ENCODE results near the gene KYNU.
"Not testable (repeated sequence)": the region's sequence is repeated elsewhere in the genome, so short reads cannot be mapped to it uniquely, and the experiment has no call there.

KYNU gene

DNA sequence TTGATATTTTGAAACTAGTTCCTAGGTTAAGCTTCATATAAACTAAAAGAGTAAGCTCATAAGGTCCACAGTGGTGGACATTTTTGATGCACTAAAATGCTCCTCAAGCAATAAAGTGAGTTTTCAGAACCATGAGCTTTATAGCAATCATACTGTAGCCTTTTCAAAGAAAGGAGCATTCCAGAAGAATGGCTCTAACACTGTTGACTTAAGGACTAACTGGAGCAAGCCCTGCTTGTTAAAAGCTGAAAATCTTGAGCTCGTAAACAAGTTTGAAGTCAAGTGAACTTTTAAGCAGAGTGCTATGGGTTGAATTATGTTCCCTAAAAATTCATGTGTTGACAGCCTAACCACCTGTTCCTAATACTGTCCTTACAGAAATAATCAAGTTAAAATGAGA lies 38.0 kb downstream of the KYNU start:
- DNase-seq (ENCODE audit: low read depth in 2 of 2): no peak

DNA sequence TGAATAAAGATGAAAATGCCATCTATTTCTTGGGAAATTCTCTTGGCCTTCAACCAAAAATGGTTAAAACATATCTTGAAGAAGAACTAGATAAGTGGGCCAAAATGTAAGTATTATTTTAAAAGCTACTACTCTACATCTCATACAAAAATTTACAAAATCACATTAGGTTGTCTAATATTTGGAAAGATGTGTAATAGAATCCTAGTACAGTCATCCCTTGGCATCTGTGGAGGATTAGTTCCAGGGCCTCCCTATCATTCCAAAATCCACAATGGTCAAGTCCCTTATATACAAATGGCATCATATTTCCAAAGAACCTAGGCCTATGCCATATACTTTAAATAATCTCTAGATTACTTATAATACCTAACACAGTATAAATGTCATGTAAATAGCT lies 41.2 kb downstream of the KYNU start:
- no peak for DNase-seq (ENCODE audit: low read depth in 2 of 2)

DNA sequence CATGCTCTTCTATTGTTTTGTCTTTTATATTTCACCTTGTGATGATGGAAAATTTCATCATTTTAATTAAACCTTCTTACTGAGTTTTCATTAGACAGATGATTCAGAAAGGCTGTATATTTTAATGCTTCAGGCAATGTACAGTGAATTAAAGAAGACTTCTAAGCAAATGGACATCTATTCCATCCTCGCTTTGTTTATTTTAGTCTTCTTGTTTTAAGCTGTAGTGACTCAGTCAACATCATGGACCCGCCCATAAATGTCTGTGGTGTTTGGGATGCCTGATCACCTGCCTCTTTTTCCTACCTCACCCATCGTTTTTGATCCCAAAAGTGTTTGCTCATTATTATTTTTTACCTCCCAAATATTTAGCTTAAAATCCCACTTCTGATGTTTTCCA lies 43.1 kb downstream of the KYNU start:
- DNase-seq (ENCODE audit: low read depth in 2 of 2): no peak

DNA sequence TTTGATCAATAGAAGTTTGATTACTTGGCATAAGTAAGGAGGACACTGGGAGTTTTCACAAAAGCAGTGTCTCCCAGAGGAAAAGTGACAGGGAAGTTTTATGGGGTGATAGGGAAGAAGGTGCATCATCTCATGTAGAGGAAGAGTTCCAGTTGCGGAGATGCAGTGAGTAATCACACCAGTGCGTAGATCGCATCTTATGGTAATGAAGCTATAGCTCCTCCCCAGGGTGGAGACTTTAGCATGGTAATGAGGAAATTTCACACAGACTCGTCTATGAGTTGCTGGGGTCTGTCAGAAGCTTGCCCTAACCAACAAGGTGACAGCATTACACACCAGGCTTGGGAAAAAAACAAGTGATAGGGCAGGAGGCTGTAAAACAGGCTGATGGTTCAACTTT lies 49.0 kb downstream of the KYNU start:
- DNase-seq (ENCODE audit: low read depth in 2 of 2): no peak

DNA sequence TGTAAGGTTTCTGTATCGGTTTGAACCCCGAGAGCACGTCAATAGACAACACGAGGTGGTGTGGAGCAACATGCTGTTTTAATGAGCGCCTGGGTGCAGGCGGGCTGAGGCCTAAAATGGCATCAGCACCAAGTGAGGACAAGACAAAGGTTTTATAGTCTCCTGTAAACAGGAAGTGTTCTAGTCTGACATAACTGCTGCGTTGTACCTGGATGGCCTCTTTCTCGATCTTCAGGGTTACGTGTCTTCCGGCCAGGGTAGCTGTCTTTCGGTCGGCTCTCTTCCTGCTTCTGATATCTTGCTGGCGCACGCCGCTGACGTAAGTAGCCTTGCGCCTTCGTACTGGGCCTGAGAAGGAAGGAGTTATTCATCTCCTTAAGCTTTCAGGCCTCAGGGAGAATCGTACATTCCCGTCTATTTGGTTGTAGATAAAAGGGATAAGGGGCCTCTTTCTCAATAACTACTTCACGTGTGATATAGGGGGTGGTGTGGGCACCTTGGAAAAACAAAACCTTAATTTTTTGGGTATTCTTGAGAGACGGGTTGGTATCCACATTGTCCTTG lies 53.5 kb downstream of the KYNU start:
- no peak for DNase-seq (ENCODE audit: low read depth in 2 of 2)

DNA sequence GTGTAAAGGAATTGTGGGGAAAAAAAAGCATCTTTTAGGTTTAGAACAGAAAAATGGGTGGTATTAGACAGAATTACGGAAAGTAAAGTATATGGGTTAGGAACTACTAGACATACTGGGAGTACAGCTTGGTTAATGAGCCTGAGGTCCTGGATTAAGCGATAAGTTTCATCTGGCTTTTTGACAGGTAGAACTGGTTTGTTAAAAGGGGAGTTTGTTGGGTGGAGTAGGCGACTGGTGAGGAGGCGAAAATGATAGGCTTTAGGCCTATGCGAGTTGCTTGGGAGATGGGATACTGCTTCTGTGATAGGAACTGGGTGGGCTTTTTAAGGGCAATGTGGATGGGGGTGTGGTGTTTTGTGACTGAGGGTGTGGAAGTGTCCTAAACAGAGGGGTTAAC lies 56.5 kb downstream of the KYNU start:
- DNase-seq (ENCODE audit: low read depth in 2 of 2): no peak

DNA sequence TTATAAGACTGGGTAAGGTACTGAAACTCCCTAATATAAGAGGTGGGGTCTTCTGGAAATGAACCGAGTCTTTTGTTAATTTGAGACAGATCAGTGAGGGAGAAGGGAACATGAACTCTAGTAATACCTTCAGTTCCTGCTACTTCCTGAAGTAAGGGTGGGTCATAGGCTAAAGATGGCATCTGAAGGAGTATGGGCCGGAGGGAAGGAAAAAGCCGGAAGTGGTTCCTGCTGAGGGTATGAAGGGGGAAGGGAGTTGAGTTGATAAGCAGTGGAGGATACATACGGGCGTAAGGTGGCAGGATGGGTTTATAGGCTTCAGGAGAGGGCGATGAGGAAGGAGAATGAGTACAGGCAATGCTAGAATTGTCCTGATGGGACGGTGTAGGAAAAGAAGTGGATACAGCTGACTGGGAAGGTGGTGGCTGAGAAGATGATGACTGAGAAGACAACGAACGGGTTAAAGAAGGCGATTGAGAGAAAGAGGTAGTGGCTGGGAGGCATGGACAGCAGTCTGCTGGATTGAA lies 58.2 kb downstream of the KYNU start:
- DNase-seq (ENCODE audit: low read depth in 2 of 2): no peak

DNA sequence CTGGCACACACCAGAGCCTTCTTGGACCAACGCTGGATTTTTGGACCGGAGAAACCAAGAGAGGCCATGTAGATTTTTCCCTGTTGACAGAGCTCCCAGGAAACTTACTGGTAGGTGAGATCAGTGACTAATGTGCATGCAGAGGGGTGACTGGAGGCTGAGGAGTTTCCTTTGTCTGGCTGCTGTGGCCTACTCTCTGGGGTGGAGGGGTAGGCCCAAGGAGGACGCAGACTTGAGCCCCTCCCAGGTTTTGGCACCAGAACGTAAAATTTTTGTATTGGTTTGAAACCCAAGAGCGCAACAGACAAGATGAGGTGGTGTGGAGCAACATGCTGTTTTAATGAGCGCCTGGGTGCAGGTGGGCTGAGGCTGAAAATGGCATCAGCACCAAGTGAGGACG lies 59.2 kb downstream of the KYNU start:
- no peak for DNase-seq (ENCODE audit: low read depth in 2 of 2)

DNA sequence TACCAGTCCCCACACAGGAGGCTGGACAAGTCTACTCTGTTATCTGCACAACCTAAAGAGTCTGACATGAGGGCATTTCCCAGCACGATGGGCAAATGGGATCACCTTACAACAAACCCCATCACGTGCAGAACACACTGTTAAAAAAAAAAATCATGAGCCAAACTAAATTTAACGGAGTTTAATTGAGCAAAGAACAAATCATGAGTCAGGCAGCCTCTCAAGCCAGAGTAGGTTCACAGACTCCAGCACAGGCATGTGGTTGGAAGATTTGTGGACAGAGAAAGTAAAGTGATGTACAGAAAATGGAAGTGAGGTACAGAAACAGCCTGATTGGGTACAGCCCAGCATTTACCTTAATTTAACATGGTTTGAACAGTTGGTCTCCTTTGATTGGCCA lies 59.9 kb downstream of the KYNU start:
- DNase-seq (ENCODE audit: low read depth in 2 of 2): no peak

DNA sequence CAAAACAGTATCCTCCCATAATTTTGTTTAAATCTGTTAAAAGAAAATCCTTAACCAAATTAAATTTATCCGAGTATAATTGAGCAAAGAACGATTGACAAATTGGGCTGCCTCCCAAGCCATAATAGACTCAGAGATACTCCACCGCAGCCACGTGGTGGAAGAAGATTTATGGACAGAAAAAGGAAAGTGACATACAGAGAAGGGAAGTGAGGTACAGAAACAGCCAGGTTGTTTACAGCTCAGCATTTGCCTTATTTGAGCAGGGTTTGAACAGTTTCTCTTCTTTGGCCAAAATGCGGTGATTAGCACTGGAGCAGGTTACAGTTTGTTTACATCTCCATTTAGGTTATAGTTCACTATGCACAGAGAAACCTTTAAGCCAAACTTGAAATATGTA lies 60.8 kb downstream of the KYNU start:
- DNase-seq (ENCODE audit: low read depth in 2 of 2): no peak

DNA sequence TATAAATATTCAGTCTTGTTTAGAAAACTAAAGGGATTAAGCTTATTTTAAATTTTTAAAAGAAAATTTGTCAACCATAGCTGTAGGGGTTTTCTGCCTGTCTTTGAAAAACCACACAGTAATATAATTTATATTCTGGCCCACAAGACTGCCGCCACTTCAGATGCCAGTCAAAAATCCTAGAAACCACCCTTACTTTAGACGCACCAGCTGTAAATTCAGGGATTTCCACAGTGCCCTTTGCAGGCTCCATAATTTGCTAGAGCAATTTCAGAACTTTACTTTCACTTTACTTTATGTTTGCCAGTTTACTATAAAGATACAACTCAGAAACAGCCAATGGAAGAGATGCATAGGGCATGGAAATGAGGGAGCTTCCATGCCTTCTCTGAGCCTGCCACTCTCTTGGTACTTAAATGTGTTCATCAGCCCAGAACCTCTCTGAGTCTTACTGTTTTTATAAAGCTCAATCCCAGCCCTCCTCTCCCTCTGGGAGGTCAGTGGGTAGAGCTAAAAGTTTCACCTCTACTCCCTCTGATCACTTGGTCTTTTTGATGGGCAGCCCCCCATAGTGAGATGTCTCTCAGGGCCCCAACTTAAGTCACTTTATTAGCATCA lies 63.3 kb downstream of the KYNU start:
- DNase-seq (ENCODE audit: low read depth in 2 of 2): no peak

DNA sequence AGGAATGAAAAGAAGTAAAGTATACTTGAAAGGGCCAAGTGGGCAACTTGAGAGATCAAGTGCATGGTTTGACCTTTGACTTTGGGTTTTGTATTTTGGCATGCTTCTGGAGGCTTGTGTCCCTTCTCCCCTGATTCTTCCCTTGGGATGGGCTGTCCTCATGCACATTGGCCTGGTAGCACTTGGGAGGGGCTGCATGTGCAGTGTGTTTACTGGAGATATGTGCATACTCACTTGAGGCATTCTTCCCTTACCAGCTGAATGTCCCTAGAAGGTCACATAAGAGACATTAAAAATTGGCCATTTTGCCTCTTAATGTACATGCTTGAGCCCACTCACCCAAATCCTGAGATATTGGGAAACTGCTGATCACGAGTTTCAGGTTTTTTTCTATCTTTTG lies 65.2 kb downstream of the KYNU start:
- DNase-seq (ENCODE audit: low read depth in 2 of 2): no peak

DNA sequence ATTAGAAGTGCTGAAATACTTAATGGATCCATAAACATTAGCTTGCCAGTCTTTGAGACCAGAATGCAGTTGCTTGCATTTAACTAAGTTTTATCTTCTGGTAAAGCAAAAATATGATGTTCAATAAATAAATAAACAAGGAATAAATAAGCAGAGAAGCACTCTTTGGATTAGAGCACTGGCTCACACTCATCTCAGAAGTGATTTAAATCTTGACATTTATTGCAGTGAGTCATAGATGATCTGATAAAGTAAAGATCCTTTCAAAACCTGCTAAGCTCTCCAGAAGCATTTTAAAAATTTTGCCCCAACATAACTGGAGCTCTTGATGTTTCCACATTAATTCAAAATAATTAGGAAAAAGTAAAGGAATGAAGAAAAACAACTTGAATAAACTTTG lies 66.8 kb downstream of the KYNU start:
- no peak for DNase-seq (ENCODE audit: low read depth in 2 of 2)

DNA sequence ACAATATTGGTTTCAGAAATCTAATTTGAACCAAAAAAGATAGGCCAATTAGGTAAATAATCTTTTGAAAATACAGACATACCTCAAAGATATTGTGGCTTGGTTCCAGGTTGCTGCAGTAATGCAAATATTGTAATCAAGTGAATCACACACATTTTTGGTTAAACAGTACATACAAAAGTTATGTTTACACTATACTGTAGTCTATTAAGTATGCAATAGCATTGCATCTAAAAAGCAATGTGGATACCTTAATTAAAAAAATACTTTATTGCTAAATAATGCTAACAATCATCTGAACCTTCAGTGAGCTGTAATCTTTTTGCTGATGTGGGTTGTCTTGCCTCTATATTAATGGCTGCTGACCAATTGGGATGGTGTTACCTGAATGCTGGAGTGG lies 67.3 kb downstream of the KYNU start:
- DNase-seq (ENCODE audit: low read depth in 2 of 2): no peak

DNA sequence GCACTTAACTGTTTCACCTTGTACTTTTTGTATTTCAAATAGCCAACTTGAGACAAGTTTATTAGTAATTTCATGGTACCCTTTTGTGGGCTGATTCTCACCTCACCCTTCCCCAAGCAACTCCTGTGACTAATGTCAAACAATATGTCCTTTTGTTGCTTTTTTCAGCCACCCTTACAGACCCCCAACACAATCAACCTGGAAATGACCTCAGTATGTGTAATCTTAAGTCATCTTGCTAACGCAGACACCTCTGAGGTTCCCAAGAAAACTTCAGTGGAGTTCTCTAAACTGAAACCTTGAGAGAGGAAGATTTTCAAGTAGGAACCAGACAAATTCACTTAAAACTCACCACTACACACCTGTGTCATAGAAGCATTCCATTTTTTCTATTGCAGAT lies 69.5 kb downstream of the KYNU start:
- no peak for DNase-seq (ENCODE audit: low read depth in 2 of 2)

DNA sequence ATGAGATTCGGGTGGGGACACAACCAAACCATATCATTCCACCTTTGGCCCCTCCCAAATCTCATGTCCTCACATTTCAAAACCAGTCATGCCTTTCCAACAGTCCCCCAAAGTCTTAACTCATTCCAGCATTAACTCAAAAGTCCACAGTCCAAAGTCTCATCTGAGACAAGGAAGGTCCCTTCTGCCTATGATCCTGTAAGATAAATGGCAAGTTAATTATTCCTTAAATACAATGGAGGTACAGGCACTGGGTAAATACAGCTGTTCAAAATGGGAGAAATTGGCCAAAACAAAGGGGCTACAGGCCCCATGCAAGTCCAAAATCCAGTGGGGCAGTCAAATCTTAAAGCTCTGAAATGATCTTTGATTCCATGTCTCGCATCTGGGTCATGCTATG lies 71.3 kb downstream of the KYNU start:
- not testable (repeated sequence) for DNase-seq (ENCODE audit: low read depth in 2 of 2)

DNA sequence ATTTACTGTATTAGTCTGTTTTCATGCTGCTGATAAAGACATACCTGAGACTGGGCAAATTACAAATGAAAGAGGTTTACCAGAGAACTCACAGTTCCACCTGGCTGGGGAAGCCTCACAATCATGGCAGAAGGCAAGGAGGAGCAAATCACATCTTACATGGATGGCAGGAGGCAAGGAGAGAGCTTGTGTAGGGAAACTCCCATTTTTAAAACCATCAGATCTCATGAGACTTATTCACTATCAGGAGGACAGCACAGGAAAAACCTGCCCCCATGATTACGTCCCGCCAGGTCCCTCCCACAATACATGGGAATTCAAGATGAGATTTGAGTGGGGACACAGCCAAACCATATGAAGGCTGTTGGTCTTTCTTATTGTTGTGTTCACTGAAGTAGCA lies 72.9 kb downstream of the KYNU start:
- DNase-seq (ENCODE audit: low read depth in 2 of 2): not testable (repeated sequence)

DNA sequence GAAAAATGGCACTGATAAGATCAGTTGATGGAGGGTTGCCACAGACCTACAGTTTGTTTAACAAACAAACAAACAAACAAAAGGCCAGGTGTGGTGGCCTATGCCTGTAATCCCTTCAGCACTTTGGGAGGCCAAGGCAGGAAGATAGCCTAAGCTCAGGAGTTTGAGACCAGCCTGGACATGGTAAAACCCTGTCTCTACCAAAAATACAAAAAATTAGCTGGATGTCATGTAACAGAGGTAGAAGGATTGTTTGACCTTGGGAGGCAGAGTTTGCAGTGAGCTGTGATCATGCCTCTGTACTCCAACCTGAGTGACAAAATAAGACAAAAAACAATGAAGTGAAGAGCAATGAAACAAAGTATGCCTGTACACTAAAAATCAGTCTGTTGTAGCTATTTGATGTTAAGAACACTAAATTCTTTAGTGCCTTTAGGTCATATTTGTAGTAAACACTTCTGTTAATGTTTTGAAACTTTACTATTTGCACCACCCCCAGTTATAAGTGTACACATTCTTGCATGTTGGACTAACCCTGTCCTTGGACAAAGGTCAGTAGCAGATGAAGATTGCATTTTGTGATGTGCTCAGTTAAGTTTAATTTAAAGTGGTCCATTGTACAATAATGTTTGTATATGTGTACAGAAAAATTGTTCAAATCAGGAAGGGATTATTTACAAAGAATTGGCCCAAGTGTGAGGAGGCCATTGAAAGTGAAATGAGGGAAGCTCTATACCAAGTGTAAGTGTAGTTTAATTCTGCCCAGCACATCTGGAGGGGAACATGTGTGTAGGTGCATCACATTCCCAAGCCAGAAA lies 73.9 kb downstream of the KYNU start:
- DNase-seq (ENCODE audit: low read depth in 2 of 2): no peak

DNA sequence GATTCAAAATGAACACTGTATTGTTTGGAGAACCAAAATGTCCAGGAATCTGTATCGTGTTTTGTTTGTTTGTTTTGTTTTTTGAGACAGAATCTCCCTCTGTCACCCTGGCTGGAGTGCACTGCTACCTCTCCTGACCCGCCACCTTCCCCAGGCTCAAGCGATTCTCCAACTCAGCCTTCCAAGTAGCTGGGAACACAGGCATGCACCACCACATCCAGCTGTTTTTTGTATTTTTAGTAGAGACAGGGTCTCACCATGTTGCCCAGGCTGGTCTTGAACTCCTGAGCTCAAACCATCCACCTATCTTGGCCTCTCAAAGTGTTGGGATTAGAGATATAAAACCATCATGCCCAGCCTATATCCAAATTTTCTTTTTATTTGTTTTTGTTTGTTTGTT lies 74.6 kb downstream of the KYNU start:
- no peak for DNase-seq (ENCODE audit: low read depth in 2 of 2)

DNA sequence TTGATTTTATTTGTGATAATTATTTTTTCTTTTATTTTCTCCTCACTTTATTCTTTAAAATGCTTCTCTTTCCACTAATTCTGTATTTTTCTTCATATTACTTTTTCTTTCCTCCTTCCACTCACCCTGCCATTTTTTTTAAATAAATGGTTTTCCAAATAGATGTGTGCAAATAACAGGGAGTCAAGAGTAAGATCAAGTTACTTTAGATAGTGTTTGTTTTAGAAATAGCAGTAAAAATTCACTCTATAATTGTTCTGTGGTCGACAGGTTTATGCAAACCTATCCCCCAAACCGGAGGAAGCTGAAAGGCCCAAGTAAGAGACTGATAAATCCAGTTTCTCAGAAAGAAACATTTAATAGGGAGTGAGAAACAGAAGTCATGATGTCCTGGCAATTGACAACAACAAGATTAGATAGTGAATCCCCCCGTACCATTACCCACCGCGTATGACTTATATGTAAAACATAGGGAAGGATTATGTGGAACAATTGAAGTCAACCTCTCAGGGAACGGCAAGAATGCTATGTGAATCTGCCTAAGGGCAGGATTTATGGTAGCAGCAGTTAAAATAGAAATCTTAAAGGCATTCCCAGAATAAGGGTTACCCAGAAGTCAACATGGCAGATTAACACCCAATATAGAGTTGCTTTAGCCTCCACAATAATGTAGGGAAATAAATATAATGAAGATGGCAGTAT lies 75.5 kb downstream of the KYNU start:
- no peak for DNase-seq (ENCODE audit: low read depth in 2 of 2)

DNA sequence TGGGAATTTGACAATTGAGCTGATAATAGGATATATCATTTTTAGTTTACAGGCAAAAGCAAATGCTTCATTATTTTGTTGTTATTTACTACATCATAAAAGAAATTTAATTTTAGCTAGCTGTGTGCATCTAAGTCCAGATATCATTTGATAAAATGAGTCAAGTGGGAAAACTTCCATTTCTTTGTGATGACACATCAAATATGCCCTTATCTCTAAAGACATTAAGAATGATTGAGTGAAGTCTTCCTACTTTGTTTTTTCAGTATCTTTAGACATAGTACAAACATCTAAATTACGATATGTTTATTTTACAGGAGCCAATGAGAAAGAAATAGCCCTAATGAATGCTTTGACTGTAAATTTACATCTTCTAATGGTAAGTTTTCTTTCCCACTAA lies 77.0 kb downstream of the KYNU start:
- no peak for DNase-seq (ENCODE audit: low read depth in 2 of 2)

DNA sequence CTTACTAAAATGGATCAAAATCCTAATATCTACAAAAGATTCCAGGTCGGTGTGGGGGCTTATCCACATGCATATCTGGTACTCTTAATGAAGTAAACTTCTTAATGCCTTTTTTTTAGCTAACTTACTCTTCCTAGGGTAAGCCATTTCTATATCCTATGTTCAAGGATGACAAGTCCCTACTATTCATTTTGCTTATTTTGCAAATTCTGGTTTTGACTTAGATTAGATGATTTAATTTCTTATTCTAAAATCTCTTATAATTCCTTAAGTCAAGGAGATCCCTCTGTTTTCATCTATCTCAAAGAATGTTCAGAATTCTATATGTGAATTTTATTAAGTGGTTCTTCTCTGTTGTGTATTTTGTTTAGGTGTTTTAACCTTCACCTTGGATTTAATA lies 79.7 kb downstream of the KYNU start:
- DNase-seq (ENCODE audit: low read depth in 2 of 2): no peak

DNA sequence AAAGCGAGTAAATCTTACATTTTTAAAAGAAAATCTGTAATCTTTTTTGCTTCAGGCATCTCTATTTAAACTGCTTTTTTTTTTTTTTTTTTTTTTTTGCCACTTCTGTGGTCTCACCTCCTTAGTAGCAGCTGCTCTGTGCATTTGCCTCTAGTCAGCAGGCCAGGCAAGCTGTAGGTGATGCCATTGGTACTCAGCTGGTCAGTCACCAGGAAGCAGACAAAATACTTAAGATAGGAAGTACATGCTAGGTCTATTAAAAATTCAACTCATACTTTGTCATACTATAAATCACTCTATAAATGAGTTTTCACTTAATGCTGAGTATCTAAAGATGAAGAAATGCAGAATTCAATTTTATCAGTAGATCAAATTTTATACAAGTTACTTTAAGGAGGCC lies 83.7 kb downstream of the KYNU start:
- no peak for DNase-seq (ENCODE audit: low read depth in 2 of 2)
